ENCODE results near the gene GALC.

- TF ChIP-seq CTCF (IDR thresholded peaks at IDR 0.05; ENCODE audit: insufficient read depth, low read length, poor library complexity, severe bottlenecking) (no peak), EZH2phosphoT487 (conservative IDR thresholded peaks at IDR 0.05; ENCODE audit: low read length) (no peak)
Measured at GRCh38 chr14:88005050-88005481, 12.1 kb upstream of the GALC start, which contains the start of gene GPR65.
